H1 (cell line): ENCODE data around the gene BCL6B. TPM values are rescaled to one million over a fixed set of nuclear protein-coding genes. Genes with fewer than 3 reads are reported as not detected.

Source experiments
- CEBPB ChIP-seq: IDR thresholded peaks from 2 replicates; pipeline ENCODE4 v1.6.1; 2012; ENCODE audit warnings: low read depth, low read length
- EGR1 ChIP-seq: IDR thresholded peaks from 2 replicates; pipeline ENCODE4 v1.6.1; 2011; ENCODE audit warnings: low read depth, low read length, borderline replicate concordance
- SUZ12 ChIP-seq: fragments of 200-600 bp; sonication (generic); IDR thresholded peaks from 2 replicates; pipeline ENCODE4 v1.6.1; 2012; ENCODE audit warnings: mild to moderate bottlenecking, inconsistent platforms, low read length, moderate library complexity, mixed read lengths
- TBP ChIP-seq: IDR thresholded peaks from 2 replicates; pipeline ENCODE4 v1.6.1; 2011; ENCODE audit warnings: low read depth, low read length, improper control_type of control experiment
- polyA plus RNA-seq, 7 experiments: library from polyadenylated mRNA; depleted of rRNA in 3 of 7; stranded (reverse) in 5 of 7; unstranded in 2 of 7; fragments of >200 nt in 5 of 7; fragments of 200-250 nt in 2 of 7; gene quantifications; 1 replicate in 5 of 7; 2 replicates in 1 of 7; 4 replicates in 1 of 7; pipeline versions ENCODE4 v1.2.1 to v1.2.3, GENCODE V29; 2011 to 2013; ENCODE audit warnings: missing spikeins in 2 of 7, mixed read lengths in 2 of 7
- total RNA-seq: library from RNA; stranded (reverse); fragmentation: NEBNext Ultra II Directional; extraction: Animal tissue kit (Norgen Biotek cat#: 25700); gene quantifications from 2 replicates; pipeline ENCODE4 v1.2.1, GENCODE V29; 2021

The BCL6B gene
- total and polyA plus RNA-seq, 2 of the 8 experiments (the other 6 are each of a cell fraction or from before 2014, with no cell fraction given), result 6.6 to 8.7 TPM

- TF ChIP-seq CEBPB (no peak), EGR1 (no peak), TBP (no peak), SUZ12 (no peak)
Measured at GRCh38 chr17:7016418-7016817, 6.4 kb upstream of the BCL6B start (continued).
